HG03103 (cell line): Measurements from ENCODE around the gene LSM11.

Experiments used
- ATAC-seq: cut with Tn5 transposase; IDR thresholded peaks from one replicate; pipeline ENCODE4 v1.9.1; 2021; ENCODE audit warnings: low read depth; ENCODE audit not compliant: unreplicated experiment

LSM11 gene

GRCh38 chr5:157732596-157733262 lies 10.8 kb upstream of the LSM11 start:
- no peak for ATAC-seq

DNA sequence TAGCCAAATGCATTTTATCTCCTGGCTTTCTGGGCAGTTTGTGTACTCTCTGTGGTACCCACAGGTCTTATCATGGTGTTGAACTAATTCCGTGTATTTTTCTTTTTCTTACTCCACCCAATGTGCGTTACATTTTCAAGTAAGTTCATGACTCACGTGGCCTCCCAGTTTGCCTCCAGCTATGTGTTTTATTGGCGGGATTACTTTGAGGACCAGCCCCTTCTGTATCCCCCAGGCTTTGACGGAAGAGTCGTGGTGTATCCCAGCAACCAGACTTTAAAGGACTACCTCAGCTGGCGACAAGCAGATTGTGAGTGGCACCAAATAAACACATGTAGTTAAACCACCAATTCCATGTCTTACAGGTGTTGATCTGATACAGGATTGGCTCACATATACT lies 9.1 kb upstream of the LSM11 start:
- no peak for ATAC-seq

GRCh38 chr5:157735991-157736390 lies 7.5 kb upstream of the LSM11 start:
- no peak for ATAC-seq

- no peak for ATAC-seq
Measured at GRCh38 chr5:157739388-157740228, 3.9 kb upstream of the LSM11 start.

- no peak for ATAC-seq
Measured at GRCh38 chr5:157740229-157740610, 3.3 kb upstream of the LSM11 start.

GRCh38 chr5:157741131-157741530 lies 2.4 kb upstream of the LSM11 start:
- ATAC-seq: no peak

DNA sequence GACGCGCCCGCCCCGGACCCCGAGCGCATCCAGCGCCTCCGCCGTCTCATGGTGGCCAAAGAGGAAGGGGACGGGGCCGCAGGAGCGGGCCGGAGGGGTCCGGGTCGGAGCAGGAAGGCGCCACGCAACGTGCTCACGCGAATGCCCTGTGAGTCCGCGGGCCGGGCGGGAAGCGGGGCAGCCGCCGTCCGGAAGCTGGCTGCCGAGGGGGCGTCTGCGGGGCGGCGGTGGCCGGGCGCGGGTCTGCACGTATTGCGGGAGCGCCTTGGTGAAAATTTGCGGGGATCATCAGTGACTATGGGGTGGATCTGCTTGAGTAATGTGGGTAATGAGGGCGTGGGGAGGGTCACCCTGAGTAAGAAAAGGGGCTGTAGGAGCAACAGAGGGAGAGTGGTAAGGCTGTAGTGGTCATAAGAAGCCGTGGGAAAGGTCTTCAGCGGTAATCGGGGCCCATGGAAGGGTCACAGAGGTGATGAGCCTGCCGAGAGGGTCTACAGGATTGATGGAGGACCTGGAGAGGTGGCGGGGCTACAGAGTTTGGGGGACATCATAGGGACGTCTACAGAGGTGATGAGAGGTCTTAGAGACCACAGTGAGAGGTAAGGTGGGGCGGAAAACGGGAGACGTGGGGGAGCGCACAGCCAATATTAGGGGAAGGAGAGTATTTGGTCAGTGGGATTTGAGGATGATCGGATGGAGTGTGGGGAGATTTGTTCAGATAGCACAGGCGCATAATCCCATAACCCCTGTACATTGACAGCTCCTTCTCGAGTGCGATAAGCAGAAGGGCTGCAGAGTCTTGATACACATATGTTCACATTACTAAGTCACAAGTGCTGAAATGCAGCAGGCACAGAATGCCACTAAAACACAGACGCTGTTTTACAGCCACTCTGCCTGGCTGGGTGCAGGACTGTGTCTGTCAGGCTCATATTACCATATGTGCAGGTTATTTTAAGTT lies 819 bp downstream of the LSM11 start:
- peak; percentile 19 for ATAC-seq

GRCh38 chr5:157745041-157745456 lies 1.5 kb downstream of the LSM11 start:
- ATAC-seq: no peak

- no peak for ATAC-seq
Measured at GRCh38 chr5:157747173-157747740, 3.7 kb downstream of the LSM11 start.

DNA sequence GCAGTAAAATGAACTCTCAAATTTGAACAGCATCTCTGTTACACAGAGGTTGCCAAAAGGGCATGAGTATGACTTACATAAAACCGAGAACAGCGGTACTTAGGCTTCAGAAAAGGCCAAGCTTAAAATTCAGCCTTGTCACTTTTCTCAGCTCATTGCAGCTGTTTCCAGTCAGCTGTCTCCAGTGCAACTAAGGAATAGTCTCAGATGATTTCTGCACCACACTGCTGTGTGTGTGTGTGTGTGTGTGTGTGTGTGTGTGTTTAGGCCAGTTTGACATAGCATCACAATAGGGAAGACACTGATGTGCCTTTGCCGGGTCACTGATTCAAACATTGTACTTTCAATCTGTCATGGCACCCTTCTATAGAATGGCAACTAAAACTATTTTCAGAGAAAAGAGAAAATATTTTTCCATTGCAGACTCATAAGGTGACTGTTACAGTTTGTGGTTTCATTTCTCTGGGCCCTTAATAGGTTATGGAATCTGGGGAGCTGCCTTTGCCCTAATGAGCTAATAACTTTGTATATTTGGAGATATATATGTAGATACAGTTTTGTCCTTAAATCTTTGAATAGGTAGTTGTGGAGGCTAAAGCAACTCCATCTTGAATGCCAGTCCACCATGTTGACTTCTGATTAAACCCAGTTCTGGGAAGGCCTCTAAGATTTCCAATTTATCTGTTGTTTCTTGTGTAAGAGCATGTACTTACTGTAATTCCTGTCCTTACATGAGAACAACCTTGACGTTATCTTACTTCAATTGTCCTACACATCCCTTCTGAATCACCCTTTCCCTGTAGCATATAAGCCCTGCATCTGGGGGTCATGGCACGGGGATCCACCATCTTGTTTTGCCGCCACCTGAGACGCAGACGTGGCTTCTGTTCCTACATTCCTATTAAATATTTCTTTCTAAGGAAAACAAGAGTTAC lies 4.5 kb downstream of the LSM11 start:
- ATAC-seq: no peak

GRCh38 chr5:157748760-157749461 lies 5.4 kb downstream of the LSM11 start:
- ATAC-seq: no peak

DNA sequence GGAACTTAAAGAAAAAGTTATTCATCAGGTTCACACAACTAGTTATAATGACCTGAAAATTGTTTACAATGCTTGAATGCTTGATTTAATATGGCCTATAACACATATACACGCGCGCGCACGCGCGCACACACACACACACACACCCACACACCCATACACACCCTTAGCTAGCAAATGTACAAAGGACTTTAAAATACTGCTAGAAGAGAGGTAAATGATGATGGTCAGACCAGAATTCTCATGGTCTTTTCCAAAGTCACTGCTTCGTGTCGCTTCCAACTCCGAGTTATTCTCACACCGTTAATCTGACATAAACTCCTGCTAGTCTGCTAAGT lies 5.9 kb downstream of the LSM11 start:
- no peak for ATAC-seq

DNA sequence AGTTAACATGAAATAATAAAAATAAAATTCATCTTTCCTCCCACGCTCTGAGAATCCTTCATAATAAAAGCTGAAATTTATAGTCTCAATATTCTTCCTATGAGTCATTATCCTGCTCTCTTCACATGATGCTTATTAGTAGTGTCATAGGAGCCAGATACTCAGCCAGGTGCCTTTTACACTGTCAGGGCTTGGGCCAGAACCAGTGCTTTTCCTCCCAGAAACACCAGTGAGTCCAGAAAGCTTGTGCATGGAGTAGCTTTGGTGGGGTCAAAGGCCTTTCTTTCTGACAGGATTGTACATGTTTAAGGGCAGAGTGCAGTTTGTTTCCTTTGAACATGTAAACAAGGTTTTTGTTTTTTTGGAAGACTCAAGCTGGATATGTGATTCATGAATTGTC lies 6.8 kb downstream of the LSM11 start:
- no peak for ATAC-seq

DNA sequence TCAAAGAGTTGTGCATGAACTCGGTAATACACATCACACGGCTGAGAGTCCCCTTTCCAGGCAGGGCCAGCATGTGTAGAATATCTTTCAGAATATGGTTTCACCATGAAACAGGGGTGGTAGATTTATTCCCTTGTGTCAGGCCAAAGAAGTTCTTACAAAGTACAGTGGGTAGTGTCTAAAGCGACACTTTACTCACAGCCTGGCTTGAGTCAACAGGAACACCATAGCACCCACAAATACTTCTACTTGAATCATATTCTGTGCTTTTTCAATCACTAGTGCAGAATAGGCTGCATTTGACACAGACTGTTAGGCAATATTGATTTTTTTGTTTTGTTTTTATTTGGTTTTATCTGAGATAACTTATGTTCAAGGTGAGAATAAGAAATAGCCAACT lies 12.6 kb downstream of the LSM11 start:
- no peak for ATAC-seq

DNA sequence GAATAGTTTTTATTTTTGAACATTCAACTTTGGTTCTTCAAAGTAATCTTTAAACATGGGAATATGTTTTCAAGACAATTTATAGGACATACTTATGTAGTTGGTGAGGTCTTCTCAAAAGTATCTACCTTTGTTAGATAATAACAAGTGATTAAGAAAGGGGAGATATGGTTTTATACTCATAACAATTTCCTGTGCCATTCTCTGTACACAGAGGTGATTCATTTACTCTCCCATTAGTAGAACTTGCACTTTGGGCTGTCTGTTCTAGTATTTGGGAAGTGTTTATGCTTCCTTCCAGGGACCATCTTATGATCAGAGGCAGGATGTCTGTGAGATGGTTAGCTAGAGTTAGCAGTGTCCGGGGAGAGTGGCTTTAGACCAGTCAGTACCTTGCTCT lies 15.2 kb downstream of the LSM11 start:
- no peak for ATAC-seq

GRCh38 chr5:157761690-157762621 lies 18.4 kb downstream of the LSM11 start:
- ATAC-seq: peak; percentile 79

DNA sequence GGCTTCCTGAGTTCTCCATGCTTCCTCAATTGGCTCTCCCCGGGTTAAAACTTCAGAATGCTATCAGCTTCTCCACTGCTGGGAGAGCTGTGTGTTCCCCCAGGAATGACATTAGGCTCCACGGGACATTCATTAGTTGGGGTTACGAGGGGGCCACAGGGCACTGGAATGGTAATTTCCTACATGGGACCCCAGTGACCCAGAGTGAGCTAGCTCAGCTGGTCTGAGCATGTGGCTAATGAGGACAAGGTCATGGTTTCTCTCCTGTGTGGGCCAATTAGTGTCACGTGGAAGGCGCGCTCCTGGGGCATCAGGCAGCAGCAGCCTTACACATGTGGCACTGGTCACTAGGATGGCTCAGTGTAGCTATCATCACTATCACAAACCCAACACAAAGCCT lies 21.0 kb downstream of the LSM11 start:
- no peak for ATAC-seq

- ATAC-seq: no peak
Measured at GRCh38 chr5:157766442-157766841, 22.9 kb downstream of the LSM11 start.
